GM18867 (cell line): Measurements from ENCODE around the gene KLHDC7B.

ENCODE experiments used
- ATAC-seq: cut with Tn5 transposase; IDR thresholded peaks from one replicate; pipeline ENCODE4 v1.9.1; 2021; ENCODE audit warnings: mild to moderate bottlenecking, moderate library complexity; ENCODE audit not compliant: unreplicated experiment

The KLHDC7B gene

DNA sequence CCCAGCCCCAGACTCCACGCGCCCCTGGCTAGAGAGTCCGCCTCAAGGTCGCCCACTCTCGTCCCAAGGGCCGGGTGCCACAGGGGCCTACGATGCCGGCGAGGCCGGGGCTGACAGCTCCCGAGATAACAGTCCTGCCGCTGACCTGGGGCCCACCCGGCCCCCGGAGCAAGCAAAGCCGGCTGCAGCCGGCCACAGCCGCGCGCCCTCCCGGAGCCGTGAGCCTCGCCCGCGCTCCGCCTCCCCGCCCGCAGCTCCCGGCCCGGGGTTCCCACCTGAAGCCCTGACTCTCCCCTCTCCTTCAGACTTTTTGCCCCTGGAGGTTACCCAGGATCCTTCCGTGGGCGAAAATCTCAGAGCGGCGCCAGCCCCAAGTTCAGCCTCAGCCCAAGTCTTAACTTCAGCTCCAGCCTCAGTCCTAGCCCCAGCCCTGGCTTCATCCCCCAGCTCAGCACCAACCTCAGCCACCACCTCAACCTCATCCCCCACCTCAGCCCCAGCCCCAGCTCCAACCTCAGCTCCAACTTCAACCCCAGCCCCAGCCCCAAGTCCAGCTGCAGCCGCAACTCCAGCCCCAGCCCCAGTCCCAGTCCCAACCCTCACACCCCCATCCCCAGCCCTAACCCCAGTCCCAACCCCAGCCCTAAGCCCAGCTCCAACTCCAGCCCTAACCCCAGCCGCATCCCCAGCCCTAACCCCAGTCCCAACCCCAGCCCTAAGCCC, 1.7 kb downstream of the KLHDC7B start:
- ATAC-seq = no peak

DNA sequence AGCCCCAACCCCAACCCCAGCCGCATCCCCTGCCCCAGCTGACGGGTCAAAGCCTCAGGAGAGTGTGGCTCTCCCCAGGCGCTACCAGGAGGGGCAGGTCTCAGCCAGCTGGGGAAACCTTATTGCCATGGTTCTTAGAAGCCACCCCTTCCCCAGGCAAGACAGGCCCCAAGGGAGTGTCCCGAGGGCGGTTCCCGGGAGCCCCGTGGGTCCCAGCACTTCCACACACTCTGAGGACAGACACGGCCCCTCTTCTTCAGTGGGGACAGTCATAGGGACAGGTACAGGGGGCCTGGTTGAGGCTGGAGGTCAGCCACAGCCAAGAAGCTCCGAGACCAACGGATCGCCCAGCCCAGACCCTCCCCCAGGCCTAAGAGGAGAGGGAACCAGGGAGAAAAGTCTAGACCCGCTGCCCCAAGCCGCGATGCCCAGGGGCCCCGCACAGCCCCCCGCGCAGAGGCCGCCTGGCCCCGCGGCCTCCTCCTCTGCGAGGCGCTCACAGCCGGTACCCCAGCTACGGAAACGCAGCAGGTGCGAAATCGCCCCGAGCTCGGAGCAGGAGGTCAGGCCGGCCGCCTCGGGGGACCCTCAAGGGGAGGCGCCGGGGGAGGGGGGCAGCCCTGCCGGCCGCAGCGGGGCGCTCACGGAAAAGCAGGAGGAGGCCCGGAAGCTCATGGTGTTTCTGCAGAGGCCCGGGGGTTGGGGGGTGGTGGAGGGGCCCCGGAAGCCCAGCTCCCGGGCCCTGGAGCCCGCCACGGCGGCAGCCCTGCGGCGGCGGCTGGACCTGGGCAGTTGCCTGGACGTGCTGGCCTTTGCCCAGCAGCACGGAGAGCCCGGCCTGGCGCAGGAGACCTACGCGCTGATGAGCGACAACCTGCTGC, 2.6 kb downstream of the KLHDC7B start:
- ATAC-seq = no peak

DNA sequence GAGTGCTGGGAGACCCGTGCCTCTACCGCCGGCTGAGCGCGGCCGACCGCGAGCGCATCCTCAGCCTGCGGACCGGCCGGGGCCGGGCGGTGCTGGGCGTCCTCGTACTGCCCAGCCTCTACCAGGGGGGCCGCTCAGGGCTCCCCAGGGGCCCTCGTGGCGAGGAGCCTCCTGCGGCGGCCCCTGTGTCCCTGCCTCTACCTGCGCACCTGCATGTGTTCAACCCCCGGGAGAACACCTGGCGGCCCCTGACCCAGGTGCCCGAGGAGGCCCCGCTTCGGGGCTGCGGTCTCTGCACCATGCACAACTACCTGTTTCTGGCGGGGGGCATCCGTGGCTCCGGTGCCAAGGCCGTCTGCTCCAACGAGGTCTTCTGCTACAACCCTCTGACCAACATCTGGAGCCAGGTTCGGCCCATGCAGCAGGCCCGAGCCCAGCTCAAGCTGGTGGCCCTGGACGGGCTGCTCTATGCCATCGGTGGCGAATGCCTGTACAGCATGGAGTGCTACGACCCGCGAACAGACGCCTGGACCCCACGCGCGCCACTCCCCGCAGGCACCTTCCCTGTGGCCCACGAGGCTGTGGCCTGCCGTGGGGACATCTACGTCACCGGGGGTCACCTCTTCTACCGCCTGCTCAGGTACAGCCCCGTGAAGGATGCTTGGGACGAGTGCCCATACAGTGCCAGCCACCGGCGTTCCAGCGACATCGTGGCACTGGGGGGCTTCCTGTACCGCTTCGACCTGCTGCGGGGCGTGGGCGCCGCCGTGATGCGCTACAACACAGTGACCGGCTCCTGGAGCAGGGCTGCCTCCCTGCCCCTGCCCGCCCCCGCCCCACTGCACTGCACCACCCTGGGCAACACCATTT, 3.5 kb downstream of the KLHDC7B start:
- ATAC-seq = no peak

DNA sequence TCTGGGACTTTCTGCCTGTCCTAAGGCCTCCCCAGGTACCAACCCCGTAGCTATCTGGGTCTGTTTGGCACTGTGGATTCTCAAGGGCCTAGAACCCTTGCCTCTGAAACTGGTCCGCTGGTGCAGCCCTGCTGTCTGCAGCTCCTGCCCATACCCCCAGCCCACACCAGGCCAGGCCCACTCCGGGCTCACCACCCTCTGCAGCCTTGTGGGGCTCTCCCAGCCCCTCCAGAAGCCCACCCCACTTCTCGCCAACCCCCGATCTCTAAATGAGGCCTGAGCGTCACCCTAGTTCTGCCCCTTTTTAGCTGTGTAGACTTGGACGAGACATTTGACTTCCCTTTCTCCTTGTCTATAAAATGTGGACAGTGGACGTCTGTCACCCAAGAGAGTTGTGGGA, 4.7 kb downstream of the KLHDC7B start:
- no peak for ATAC-seq

DNA sequence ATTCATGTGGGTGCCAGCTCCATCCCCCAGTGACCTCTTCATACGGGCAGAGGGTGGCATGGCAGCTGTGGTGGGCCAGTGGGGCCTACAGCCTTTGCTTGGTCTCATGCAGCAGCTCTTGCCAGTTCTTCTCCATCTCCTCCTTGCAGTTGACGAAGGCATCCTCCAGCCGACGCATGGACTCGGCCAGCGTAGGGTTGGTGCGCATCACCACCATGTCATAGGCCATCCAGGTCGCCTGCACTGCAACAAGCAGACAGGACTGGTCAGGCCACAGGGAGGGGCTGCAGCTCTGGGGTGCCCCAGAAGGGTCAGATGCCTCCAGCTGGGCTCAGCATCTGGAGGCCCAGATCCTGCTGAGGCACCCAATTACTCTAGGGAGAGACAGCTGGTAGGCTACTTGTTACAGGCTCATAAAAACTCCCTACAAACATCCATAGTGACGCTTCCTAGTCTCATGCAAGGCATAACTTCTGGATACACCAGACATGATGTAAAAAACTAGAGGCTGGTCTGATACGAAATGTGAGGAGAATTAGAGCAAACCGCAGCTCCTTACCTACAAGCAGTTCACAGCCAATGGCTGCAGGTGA, 5.6 kb downstream of the KLHDC7B start:
- ATAC-seq = no peak

DNA sequence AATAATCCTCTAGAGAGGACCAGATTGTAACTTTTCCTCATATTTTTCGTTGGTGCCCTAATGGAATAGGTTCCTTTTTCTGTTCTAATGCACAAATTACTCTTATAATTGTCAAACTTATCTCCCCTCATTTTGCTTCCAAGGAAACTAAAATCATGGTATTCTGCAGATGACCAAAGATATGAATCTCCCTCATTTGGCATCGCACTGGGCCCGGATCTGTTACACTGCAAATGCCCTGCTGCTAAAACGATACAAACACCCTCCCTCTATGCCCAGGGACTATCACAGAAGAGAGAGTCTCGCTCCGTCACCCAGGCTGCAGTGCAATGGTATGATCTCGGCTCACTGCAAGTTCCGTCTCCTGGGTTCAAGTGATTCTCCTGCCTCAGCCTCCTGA, 7.6 kb downstream of the KLHDC7B start:
- no peak for ATAC-seq

DNA sequence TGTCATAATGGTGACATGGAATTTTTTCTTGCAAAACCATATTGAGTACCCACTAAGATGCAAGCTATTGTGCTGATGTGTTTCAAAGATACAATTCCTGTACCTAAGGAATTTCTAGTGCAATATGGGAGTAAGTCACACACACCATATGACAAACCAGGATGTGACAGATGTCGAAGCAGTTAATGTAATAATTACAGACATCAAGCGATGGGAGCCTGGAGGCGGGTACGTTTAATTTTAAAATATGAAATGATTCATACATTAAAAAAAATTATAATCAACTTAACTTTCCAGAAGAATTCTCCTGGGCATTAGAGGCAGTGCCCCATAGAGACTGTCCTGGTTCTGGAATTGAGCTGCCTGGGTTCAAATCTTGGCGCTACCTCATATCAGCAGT, 11.0 kb downstream of the KLHDC7B start:
- no peak for ATAC-seq

DNA sequence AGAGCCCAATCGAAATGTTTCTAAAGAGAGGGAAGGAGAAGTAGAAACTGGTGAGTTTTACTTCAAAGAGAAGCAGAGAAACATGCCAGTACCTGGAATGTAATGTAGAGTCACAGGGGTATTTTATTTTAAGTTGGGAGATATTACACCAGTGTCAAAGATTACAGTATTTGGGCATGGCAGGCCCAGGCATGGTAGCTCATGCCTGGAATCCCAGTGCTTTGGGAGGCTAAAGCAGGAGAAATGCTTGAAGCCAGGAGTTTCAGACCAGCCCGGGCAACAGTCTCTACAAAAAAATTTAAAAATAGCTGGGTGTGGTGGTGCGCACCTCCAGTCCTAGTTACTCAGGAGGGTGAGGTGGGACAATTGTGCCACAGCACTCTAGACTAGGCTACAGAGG, 14.3 kb downstream of the KLHDC7B start:
- ATAC-seq = no peak

DNA sequence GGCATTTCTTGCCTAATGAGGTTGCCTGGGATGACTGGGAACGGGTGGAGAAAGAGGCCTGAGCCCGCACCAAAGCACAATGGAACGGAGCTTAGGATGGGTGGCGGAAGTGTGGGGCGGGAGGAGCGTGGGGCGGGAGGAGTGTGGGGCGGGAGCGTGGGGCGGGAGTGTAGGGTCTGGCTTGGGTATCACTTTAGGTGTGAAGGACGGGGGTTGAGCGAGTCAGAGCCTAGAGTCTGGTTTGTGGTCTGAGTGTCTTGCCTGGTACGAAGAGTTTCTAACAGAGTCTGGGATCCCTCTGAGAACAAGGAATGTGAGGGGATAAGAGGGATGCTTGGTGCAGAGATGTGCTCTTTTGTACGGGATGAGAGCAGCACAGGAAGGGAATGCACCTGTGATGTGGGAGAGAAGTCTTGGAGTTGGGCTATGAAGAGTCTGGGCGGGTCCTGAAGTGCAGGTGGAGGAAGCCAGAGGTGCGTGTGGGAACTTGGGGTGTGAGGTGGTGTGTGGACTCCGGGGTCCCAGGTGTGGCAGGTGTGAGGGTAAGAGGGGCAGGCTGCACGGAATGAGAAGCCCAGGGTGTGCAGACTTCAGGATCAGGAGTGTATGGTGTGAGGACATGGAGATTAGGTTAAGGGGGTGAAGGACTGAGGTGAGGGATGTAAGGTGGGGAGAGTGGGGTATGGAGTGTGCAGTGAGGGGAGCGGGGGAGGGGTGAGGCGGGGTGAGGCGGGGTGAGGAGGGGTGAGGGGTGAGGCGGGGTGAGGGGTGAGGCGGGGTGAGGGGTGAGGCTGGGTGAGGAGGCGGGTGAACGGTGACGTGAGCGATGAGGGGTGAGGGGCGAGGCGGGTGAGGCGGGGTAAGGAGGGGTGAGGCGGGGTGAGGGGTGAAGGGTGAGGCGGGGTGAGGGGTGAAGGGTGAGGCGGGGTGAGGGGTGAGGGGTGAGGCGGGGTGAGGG, 16.0 kb downstream of the KLHDC7B start:
- ATAC-seq = no peak

DNA sequence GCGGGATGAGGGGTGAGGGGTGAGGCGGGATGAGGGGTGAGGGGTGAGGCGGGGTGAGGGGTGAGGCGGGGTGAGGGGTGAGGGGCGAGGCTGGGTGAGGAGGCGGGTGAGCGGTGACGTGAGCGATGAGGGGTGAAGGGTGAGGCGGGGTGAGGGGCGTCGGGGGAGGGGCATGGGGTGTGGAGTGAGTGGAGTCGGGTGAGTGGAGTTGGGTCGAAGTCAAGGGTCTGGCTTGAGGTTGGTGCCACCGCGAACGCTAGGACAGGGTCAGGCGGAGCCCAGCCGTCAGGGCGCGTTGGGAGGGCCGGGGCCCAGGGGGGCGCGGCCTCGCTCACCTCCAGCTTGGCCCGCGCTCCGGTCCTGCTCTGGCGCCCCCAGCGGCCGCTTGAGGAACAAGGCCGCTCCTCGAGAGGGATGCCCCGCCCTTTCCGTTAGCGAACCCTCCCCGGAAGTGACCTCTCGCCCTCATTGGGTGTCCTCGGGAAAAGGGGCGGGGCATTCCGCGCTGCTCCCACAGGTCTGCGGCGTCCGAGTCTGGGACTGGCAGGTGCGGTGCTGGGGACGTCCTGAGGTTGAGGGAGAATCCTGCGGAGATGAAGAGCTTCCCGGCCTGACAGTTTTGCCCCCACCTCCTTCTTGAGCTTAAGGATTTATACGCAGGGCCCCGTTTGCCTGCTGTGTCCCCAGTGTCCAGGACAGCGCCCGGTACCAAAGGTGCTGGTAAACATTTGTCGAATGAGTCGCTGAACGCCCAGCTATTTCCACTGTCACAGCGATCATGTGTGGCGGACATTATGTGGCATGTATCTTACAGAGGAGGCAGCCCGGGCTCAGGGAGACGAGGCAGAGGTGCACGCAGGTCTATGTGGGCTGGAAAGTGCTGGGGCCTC, 17.1 kb downstream of the KLHDC7B start, which contains the start of gene SYCE3:
SYCE3 (minus strand) TSS at position 397 of the 890 bp plus-strand sequence. CDS start 6,514 bp downstream, outside the sequence.
- ATAC-seq = peak; percentile 90

DNA sequence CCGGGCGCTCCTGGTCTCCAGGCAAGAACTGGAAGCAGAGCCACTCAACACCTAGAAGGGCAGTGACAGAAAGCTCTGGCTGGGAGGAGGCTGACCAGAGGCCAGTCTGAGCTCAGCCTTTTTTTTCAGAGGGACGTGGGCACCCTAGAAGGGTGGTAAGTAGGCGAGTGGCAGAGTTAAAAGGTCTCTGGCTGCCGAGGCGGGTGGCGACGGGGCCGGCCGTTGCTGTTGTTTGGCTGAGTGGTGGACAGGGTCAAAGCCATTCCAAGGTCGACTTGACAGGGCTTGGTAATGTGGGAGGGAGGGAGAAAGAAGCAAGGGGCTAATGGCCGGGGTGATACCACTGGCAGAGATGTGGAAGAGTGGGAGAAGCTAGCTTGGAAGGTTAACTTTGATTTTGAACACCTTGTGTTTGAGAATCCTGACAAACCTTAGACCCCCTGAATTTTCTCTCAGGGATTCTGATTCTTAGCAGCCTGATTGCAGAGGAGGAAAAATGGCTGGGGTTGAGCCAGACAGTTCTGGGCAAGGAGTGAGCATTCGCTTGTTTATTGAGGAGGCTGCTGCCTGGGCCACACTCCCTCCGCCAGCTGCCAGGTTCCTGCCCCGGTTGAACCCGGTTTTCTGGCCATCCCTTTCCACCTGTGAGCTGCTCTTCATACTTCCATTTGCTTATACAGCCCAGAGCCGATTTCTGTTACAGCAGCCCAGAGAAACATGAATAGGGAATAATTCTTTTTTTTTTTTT, 17.9 kb downstream of the KLHDC7B start:
- ATAC-seq = no peak

DNA sequence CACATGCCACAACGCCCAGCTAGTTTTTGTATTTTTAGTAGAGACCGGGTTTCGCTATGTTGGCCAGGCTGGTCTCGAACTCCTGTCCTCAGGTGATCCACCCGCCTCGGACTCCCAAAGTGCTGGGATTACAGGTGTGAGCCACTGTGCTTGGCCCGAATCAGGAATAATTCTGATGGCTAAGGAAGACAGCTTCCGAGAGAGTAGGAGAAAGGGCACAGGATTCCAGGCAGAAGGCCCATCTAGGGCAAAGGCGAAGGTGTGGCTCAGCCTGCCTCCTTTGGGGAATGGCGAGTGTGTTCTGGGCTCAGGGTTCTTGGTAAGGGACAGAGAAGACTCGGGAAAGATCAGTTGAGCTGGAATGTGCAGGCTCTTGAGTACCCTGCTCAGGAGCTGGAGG, 18.6 kb downstream of the KLHDC7B start:
- no peak for ATAC-seq

DNA sequence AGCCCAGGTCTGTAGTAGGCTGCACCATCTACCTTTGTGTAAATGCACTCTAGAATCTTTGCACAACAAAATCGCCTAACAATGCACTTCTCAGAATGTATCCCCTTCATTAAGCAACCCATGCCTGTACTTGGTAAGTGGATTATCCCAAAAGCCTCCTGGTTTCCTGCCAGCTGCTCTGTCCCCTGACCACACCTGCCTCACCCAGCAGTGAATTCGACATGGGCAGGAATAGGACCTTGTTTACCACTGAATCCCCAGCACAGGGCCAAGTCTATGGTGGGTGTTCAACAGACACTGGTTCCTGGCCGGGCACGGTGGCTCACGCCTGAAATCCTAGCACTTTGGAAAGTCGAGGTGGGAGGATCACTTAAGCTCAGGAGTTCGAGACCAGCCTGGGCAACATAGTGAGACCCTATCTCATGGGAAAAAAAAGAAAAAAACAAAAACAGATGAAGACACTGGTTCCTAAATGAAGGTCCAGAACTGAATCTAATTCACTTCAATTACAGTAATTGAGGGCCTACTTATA, 22.1 kb downstream of the KLHDC7B start:
- no peak for ATAC-seq

DNA sequence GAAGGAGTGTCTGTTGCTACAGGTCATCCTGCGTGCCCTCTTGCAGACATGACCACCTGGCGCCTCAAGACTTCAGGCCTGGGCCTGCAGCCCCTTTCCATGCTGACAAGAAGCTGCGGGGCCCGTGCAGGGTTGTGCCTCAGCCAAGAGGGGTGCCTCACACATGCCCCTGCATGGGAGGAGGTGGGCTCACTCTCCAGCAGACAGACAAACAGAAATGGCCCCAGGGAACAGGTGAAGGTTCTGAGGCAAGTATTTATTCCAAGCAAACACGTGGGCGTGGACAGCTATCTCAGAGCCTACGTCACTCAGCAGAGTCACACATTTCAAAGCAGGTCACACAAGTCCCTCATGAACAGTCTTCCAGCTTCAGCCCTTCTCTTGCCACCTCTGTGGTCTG, 22.9 kb downstream of the KLHDC7B start:
- ATAC-seq = no peak

DNA sequence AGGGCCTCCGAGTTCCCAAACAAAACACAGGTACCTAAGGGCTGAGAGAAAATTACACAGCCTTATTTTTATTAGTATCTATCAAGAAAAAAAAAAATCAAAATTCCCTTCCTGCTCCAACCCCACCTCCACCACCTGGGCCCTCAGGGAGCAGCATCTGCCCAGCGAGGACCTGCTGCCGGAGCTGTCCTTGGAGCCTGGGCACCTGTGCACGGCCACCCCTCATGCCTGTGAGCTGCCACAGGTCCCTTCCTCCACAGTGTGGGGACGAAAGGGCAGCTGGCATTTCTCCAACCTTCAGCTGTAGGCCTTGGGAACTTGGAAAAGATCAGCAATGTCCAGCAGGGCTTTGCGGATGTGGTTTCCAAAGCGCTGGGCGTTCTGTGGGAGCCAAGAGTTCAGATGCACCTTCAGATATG, 23.4 kb downstream of the KLHDC7B start:
- no peak for ATAC-seq

DNA sequence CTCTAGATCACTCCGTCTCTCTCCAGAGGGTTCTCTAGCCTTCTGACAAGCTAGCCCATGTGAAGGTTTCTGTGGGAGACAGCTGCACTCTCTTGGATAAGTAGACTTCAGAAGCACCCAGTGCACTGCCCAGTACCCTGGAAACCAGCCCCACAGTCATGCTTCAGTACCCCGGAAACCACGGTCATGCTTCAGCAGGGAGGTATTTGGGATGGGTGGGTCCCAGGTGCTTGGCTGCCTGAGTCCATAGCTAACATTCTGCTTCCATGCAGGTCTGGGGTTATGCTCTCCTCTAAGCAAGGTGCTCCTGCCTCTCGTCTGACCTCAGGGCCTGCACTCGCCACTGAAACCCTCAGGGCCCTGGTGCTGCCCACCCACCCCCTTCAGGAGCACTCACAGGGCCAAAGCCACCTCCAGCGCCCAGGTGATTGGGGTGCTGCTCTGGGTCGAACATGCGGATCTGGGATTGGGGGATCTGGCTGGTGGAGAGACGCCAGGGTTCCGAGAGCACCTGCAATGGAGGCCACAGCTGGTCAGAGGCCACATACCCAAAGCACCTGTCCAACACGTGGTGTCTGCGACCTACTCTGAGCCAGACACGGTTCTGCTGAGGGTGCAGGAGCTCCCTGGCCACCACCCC, 24.3 kb downstream of the KLHDC7B start:
- ATAC-seq = no peak

DNA sequence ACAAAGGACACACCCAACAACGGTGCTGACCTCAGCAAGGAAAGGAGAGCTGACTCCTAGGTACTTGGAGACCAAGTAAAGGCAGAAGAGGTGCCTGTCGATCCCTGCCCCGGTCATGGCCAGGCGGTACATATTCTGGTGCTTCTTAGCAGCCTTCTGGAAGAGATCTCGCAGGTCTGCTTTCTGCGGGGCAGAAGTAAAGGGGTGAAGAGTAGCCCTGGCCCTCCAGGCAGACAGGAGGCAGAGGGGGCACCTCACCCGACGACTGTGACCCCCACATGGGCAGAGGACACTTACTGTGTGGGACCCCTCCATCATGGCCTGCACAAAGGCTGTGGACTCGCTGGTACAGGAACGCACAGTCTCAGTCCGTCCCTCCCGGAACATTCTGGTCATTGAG, 25.2 kb downstream of the KLHDC7B start:
- ATAC-seq = no peak
